DOHH2 (cell line): ENCODE results near the gene TCHH.

Experiments used
- H3F3A ChIP-seq: fragments of 200-600 bp; sonication (generic), shearing (Covaris generic); 2 replicates; pipeline ENCODE4 v1.6.0; 2016; ENCODE audit warnings: antibody characterized with exemption, mild to moderate bottlenecking; ENCODE audit not compliant: control insufficient read depth, insufficient read depth
- H3K27ac ChIP-seq: fragments of 200-600 bp; sonication (generic); 2 replicates; pipeline ENCODE4 v1.5.1; 2014; ENCODE audit warnings: low read depth, mild to moderate bottlenecking, low read length, moderate library complexity
- H3K27me3 ChIP-seq: fragments of 200-600 bp; sonication (generic); 2 replicates; pipeline ENCODE4 v1.6.1; 2014; ENCODE audit warnings: mild to moderate bottlenecking, low read length, mixed read lengths; ENCODE audit not compliant: control insufficient read depth
- H3K36me3 ChIP-seq: fragments of 200-600 bp; sonication (generic); 2 replicates; pipeline ENCODE4 v1.6.1; 2014; ENCODE audit warnings: mild to moderate bottlenecking, low read length, moderate library complexity, mixed read lengths; ENCODE audit not compliant: control insufficient read depth
- H3K4me1 ChIP-seq: fragments of 200-600 bp; sonication (generic); 2 replicates; pipeline ENCODE4 v1.6.1; 2014; ENCODE audit warnings: mild to moderate bottlenecking, low read length, mixed read lengths; ENCODE audit not compliant: control insufficient read depth
- H3K4me2 ChIP-seq: fragments of 200-600 bp; sonication (generic); 2 replicates; pipeline ENCODE4 v1.6.0; 2014; ENCODE audit warnings: mild to moderate bottlenecking, low read length, moderate library complexity
- H3K4me3 ChIP-seq: fragments of 200-600 bp; sonication (generic); 2 replicates; pipeline ENCODE4 v1.5.1; 2014; ENCODE audit warnings: mild to moderate bottlenecking, low read length, mixed read lengths
- H3K79me2 ChIP-seq: fragments of 200-600 bp; sonication (generic); 2 replicates; pipeline ENCODE4 v1.6.1; 2014; ENCODE audit warnings: mild to moderate bottlenecking, low read length, mixed read lengths; ENCODE audit not compliant: control insufficient read depth
- H3K9me2 ChIP-seq: fragments of 200-600 bp; sonication (generic); replicated peaks from 2 replicates; pipeline ENCODE4 v1.6.1; 2014; ENCODE audit warnings: mild to moderate bottlenecking, low read length, mixed read lengths; ENCODE audit not compliant: control insufficient read depth
- H3K9me3 ChIP-seq: fragments of 200-600 bp; sonication (generic); 2 replicates; pipeline ENCODE4 v1.6.1; 2014; ENCODE audit warnings: antibody characterized with exemption, low read length, mixed read lengths; ENCODE audit not compliant: control insufficient read depth, insufficient read depth
- H4K20me1 ChIP-seq: fragments of 200-600 bp; sonication (generic); 2 replicates; pipeline ENCODE4 v1.6.0; 2014; ENCODE audit warnings: low read depth, mild to moderate bottlenecking, antibody characterized with exemption, low read length, moderate library complexity; ENCODE audit not compliant: control insufficient read depth, insufficient read depth
- CTCF ChIP-seq: fragments of 200-600 bp; sonication (generic); IDR thresholded peaks from one replicate; pipeline ENCODE4 v1.5.1; 2014; ENCODE audit warnings: antibody characterized with exemption, mild to moderate bottlenecking, low read depth, low read length; ENCODE audit not compliant: poor library complexity, severe bottlenecking
- EZH2phosphoT487 ChIP-seq: fragments of 200-600 bp; sonication (generic); IDR thresholded peaks from 2 replicates; pipeline ENCODE4 v1.6.1; 2017; ENCODE audit warnings: borderline replicate concordance, mild to moderate bottlenecking, antibody characterized with exemption, low read length, moderate library complexity, mixed read lengths

The TCHH gene

GRCh38 chr1:152143150-152143887 lies 28.1 kb upstream of the TCHH start:
- Histone ChIP-seq H3K4me1 (no peaks in the 10 kb centered on the region), H3K27ac (no peak overlapping the region), H3K4me3 (no peak overlapping the region), H3K9me2 (no peaks in the 10 kb centered on the region), H3F3A (no peaks in the 10 kb centered on the region), H3K9me3 (peaks cover 8% of the 10 kb centered on the region; the same call in 1 of the 2 replicates), H4K20me1 (no peaks in the 10 kb centered on the region), H3K36me3 (no peaks in the 10 kb centered on the region), H3K79me2 (no peaks in the 10 kb centered on the region), H3K4me2 (no peak overlapping the region), H3K27me3 (peaks cover 2% of the 10 kb centered on the region; the same call in 1 of the 2 replicates)
- TF ChIP-seq EZH2phosphoT487 (no peak), CTCF (no peak)

GRCh38 chr1:152141971-152142584 lies 26.8 kb upstream of the TCHH start:
- Histone ChIP-seq H3K36me3 (no peaks in the 10 kb centered on the region), H3K4me3 (no peak overlapping the region), H3K4me2 (no peak overlapping the region), H3K79me2 (no peaks in the 10 kb centered on the region), H3K9me2 (no peaks in the 10 kb centered on the region), H3K27me3 (peaks cover 2% of the 10 kb centered on the region; the same call in 1 of the 2 replicates), H4K20me1 (no peaks in the 10 kb centered on the region), H3F3A (no peaks in the 10 kb centered on the region), H3K9me3 (no peaks in the 10 kb centered on the region), H3K4me1 (no peaks in the 10 kb centered on the region), H3K27ac (no peak overlapping the region)
- TF ChIP-seq CTCF (peak; percentile 85), EZH2phosphoT487 (no peak)

DNA sequence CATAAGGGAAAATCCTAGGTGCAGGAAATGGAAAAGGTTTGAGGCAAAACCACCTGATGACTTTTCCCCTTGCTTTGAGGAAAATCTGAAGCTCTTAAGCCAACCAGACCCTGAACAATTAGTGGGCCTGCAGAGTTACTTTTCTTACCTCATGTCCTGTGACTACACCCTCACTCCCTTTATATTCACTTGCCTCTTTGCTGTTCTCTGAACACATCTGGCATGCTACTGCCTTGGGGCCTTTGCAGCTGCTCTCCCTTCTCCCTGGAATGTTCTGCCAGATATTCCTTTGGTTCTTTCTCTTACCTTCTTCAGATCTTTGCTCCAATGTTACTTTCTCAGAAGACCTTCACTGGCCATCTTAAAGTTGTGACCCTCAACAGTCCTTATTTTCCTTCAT lies 22.0 kb upstream of the TCHH start:
- Histone ChIP-seq H3F3A (no peaks in the 10 kb centered on the region), H3K79me2 (no peaks in the 10 kb centered on the region), H3K9me2 (no peaks in the 10 kb centered on the region), H3K4me3 (no peak overlapping the region), H4K20me1 (no peaks in the 10 kb centered on the region), H3K9me3 (no peaks in the 10 kb centered on the region), H3K4me1 (no peaks in the 10 kb centered on the region), H3K27me3 (peaks cover 6% of the 10 kb centered on the region; the same call in 1 of the 2 replicates), H3K27ac (no peak overlapping the region), H3K36me3 (no peaks in the 10 kb centered on the region), H3K4me2 (no peak overlapping the region)
- TF ChIP-seq EZH2phosphoT487: no peak
- TF ChIP-seq CTCF: no peak
